Jurkat, Clone E6-1 (cell line): Measurements from ENCODE around the gene RAI1.

Source experiments
- DNase-seq: peaks from one replicate; pipeline ENCODE4 v3.0.0-alpha.2; 2011; ENCODE audit warnings: low read depth, low spot score
- H3K4me3 ChIP-seq: 2 replicates; pipeline ENCODE4 v1.5.1; 2011; ENCODE audit warnings: mild to moderate bottlenecking, low read length, control low read depth, moderate library complexity

RAI1 gene

DNA sequence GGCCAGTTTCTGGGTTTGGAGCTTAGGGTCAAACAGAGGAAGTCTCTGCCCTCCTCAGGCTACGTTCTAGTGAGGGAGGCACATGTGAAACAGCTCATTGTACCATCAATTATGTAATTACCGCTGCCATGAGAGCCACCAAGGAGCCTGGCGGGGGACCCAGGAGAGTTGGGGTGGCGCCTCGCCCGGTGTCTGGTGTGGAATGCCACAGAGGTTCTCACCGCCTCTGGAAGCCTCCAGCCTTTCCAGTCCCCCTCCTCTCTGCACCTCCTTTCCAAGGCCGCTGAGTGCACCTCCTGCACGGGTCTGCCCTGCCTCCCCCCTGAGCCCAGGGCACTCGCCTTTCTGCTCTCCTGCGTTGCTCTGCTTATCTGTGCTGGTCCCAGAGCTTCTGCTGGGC lies 104.1 kb downstream of the RAI1 start:
- DNase-seq, result no peak

DNA sequence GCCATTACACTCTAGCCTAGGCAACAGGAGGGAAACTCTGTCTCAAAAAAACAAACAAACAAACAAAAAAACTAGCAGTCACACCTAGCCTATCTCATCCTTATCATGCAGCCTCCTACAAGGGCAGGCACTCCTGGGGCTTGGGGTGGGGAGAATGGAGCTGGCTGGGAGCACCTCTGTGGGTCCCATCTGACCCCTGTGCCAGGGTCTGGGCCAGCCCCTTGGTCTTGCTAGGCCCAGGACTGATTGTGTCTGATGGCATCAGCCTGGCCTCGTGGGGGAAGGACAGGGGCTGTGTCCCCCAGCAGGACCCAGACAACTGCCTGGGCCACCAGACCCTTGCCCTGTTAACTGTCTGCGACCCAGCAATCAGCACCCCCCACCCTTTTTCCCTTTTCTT lies 105.7 kb downstream of the RAI1 start:
- no peak for DNase-seq

More for the DNA sequence above, 104.1 kb downstream of the RAI1 start:
- H3K4me3 ChIP-seq, result no peak overlapping the region

DNA sequence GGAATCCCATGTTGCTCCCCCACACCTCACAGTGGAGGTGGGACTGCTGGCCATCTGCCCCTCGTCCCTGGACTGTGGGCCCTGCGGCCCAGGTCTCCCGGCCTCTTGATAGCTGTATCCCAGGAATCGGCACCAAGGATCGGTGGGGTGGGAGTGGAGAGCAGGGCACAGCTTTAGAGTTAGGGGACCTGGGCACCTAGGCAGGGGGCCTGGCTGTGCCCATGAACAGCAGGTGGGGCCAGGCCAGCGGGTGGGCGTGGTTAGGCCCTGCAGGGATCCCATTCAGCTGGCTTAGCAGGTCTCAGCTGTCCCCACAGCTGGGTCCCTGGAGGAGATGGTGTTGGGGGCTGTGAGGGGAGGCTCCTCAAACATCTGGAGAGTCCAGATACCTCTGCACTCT lies 106.3 kb downstream of the RAI1 start:
- H3K4me3 ChIP-seq, result no peak overlapping the region
- DNase-seq, result no peak

More for the DNA sequence above, 105.7 kb downstream of the RAI1 start:
- no peak overlapping the region for H3K4me3 ChIP-seq

DNA sequence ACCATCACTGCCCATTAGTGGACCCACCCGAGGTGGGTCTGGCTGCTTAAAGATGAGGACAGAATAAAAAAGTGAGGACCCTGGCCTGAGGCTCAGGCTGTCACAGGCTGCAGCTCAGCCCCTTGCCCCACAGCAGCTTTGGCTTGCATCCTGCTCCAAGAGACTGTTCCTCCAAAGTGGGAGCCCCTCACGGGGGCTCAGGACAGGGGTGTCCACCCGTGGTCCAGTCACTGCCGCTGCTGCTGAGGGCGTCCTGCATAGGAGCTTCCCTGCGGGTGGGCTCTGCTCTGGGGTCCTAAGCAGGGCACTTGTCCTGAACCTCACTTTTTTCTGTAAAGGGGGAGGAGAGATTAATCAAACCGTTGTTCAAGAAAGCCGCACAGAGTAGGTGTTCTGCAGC lies 107.7 kb downstream of the RAI1 start:
- no peak for DNase-seq
- no peak overlapping the region for H3K4me3 ChIP-seq

DNA sequence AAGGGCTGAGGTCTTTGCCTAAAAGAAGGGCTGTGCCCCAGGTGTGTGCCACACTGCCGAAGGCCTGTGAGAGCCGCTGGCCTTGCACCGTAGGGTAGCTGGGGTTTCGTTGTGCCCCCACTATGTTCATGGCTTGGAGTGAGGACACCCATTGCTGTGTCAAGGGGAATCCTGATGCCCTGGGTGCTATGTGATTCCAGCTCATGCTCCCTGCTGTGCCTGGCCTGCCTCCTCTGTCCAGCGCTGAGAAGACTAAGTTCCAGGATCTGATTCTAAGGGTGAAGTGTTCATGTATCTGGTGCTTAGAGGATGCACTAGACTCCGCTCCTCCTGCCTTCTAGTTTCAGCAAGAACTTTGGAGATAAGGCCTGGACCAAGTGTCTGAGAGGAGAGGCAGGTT lies 108.2 kb downstream of the RAI1 start:
- H3K4me3 ChIP-seq, result no peak overlapping the region
- DNase-seq, result no peak

DNA sequence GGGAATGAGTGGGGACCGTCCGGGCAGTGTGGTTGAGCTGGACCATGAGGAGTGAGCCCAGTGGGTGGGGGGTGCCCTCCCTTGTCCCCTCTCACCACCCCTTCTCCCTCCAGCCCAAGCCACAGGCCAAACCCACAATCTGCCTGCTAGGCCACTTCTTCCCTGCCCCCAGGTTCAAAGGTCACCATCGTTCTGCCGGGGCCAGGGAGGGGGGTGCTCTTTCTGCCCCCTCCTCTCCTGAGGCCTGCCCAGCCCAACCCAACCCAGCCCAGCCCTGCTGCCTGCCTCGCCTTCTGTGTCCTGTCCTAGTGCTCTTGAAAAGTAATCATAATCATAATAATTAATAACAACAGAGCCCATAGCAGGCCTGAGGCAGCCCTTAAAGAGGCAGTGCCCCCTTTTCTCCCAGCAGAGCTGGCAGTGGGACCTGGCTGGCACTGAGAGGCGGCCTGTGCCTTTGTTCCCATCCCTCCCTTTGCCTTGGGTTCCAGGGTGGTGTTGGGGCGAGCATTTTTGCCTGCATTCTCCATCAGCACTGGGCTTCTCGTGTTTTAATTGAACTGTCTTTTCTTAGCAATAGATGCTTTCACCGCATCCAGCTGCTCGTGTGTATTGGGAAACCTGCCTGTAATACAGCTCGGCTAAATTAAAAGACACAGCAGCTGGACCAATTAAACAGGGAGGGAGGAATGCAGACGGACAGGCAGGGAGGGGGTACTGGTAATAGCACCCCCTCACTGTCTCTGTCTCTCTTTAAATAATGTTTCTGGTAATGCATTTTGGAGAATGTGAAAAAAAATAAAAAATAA lies 108.8 kb downstream of the RAI1 start:
- no peak overlapping the region for H3K4me3 ChIP-seq
- DNase-seq, result no peak

DNA sequence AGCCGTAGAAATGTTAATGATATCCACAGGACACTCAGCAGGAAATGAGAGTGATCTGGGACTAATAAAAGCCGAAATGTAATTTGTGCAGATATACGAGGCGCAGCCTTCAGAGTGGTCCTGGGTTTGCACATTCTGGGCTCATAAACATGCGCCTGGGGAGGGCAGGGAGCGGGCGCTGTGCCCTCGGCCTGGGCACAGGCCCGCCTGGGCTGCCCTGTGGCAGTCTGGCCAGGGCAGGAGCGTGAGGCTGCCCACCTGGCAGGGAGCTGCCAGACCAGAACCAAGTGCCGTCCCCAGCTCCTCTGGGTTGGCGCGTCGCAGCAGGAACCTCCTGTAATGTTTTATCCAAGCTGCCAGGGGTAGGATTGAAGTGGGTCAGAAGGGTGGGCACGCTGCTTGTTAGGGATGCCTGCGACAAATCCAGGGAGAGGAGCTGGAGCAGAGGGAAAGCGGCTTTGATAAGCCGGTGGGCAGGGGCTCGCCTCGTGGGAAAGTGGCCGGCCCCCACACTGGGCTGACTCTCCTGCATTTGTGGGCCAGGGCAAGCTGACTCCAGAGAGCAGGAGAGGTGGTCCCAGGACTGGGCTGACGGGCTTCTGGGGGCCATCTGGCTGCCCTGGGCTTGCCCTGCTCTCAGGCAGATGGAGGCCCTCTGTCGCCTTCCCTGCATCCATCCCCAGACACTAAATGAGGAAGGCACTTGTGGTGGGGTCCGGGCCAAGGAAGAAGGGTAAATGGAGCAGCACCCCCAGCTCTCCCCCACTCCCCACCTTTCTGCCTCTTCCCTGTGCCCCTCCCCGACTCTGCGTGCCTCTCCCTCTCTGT lies 109.6 kb downstream of the RAI1 start:
- H3K4me3 ChIP-seq, result no peak overlapping the region
- DNase-seq, result no peak

DNA sequence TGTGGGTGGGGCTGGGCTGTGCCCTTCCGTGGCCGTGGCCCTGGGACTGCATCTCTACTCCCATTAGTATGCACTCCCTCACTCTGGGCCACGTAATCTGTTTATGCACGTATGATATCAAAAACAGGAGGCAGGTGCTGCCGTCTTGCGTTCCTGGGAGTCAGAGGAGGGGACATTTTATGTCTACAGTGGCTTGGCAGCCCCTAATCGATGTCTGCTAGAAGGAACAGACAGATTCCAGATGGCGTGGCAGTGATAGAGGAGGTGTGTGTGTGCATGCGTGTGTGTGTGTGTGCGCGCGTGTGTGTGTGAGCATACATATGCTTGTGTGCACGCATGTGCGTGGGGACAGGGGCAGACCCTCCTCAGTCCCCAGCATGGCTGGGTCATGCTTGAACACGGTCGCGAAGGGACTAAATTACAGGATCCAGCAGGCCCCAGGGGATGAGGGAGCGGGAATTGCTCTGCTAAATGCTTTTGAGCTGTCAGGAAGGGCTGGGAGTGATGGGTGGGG lies 110.8 kb downstream of the RAI1 start:
- no peak for DNase-seq
- no peak overlapping the region for H3K4me3 ChIP-seq

DNA sequence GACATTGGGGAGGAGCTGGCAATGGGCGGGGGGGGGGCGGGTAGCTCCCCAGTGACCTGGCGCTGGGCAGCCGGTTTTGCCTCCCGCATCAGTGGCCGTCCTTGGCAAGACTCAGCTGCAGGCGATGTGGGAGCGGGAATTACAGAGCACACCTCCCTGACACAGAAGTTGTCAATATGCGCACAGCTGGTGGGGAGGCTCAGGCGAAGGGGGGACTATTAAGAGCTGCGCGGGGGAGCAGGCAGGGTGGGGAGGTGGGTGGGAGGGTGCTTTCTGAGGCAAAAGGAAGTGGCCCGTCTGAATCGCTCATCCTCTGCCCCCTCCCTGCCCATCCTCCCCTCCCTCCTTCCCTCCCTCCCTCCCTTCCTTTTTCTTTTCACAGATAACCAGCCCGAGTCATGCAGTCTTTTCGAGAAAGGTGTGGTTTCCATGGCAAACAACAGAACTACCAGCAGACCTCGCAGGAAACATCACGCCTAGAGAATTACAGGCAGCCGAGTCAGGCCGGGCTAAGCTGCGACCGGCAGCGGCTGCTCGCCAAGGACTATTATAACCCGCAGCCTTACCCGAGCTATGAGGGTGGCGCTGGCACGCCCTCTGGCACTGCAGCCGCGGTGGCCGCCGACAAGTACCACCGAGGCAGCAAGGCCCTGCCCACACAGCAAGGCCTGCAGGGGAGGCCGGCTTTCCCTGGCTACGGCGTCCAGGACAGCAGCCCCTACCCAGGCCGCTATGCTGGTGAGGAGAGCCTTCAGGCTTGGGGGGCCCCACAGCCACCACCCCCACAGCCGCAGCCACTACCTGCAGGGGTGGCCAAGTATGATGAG lies 111.5 kb downstream of the RAI1 start:
- DNase-seq, result peak; percentile 80
- H3K4me3 ChIP-seq, result no peak overlapping the region

DNA sequence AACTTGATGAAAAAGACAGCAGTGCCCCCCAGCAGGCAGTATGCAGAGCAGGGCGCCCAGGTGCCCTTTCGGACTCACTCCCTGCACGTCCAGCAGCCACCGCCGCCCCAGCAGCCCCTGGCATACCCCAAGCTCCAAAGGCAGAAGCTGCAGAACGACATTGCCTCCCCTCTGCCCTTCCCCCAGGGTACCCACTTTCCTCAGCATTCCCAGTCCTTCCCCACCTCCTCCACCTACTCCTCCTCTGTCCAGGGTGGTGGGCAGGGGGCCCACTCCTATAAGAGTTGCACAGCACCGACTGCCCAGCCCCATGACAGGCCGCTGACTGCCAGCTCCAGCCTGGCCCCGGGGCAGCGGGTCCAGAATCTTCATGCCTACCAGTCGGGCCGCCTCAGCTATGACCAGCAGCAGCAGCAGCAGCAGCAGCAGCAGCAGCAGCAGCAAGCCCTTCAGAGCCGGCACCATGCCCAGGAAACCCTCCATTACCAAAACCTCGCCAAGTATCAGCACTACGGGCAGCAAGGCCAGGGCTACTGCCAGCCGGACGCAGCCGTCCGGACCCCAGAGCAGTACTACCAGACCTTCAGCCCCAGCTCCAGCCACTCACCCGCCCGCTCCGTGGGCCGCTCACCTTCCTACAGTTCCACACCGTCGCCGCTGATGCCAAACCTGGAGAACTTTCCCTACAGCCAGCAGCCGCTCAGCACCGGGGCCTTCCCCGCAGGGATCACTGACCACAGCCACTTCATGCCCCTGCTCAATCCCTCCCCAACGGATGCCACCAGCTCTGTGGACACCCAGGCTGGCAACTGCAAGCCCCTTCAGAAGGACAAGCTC lies 112.3 kb downstream of the RAI1 start:
- H3K4me3 ChIP-seq, result no peak overlapping the region
- no peak for DNase-seq

DNA sequence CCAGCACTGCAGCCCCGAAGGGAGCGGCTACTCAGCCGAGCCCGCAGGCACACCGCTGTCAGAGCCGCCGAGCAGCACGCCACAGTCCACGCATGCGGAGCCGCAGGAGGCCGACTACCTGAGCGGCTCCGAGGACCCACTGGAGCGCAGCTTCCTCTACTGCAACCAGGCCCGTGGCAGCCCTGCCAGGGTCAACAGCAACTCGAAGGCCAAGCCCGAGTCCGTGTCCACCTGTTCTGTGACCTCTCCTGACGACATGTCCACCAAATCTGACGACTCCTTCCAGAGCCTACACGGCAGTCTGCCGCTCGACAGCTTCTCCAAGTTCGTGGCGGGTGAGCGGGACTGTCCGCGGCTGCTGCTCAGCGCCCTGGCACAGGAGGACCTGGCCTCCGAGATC lies 113.1 kb downstream of the RAI1 start:
- no peak overlapping the region for H3K4me3 ChIP-seq
- DNase-seq, result no peak

DNA sequence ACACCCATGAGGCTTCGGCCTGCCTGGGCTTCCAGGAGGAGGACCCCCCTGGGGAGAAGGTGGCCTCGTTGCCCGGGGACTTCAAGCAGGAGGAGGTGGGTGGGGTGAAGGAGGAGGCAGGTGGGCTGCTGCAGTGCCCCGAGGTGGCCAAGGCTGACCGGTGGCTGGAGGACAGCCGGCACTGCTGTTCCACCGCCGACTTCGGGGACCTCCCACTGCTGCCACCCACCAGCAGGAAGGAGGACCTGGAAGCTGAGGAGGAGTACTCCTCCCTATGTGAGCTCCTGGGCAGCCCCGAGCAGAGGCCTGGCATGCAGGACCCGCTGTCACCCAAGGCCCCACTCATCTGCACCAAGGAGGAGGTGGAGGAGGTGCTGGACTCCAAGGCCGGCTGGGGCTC lies 114.0 kb downstream of the RAI1 start:
- H3K4me3 ChIP-seq, result no peak overlapping the region
- no peak for DNase-seq

DNA sequence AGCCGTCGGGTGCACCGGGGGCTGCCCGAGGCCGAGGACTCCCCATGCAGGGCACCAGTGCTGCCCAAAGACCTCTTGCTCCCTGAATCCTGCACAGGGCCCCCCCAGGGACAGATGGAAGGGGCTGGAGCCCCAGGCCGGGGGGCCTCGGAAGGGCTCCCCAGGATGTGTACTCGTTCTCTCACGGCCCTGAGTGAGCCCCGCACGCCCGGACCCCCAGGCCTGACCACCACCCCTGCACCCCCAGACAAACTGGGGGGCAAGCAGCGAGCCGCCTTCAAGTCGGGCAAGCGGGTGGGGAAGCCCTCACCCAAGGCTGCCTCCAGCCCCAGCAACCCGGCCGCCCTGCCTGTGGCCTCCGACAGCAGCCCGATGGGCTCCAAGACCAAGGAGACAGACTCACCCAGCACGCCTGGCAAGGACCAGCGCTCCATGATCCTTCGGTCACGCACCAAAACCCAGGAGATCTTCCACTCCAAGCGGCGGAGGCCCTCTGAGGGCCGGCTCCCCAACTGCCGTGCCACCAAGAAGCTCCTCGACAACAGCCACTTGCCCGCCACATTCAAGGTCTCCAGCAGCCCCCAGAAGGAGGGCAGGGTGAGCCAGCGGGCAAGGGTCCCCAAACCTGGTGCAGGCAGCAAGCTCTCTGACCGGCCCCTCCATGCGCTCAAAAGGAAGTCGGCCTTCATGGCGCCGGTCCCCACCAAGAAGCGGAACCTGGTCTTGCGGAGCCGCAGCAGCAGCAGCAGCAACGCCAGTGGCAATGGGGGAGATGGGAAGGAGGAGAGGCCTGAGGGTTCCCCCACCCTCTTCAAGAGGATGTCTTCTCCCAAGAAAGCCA lies 114.9 kb downstream of the RAI1 start:
- H3K4me3 ChIP-seq, result no peak overlapping the region
- no peak for DNase-seq

DNA sequence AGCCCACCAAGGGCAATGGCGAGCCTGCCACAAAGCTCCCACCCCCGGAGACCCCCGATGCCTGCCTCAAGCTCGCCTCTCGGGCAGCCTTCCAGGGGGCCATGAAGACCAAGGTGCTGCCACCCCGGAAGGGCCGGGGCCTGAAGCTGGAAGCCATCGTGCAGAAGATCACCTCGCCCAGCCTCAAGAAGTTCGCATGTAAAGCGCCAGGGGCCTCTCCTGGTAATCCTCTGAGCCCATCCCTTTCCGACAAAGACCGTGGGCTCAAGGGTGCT lies 115.5 kb downstream of the RAI1 start:
- H3K4me3 ChIP-seq, result no peak overlapping the region
- no peak for DNase-seq

DNA sequence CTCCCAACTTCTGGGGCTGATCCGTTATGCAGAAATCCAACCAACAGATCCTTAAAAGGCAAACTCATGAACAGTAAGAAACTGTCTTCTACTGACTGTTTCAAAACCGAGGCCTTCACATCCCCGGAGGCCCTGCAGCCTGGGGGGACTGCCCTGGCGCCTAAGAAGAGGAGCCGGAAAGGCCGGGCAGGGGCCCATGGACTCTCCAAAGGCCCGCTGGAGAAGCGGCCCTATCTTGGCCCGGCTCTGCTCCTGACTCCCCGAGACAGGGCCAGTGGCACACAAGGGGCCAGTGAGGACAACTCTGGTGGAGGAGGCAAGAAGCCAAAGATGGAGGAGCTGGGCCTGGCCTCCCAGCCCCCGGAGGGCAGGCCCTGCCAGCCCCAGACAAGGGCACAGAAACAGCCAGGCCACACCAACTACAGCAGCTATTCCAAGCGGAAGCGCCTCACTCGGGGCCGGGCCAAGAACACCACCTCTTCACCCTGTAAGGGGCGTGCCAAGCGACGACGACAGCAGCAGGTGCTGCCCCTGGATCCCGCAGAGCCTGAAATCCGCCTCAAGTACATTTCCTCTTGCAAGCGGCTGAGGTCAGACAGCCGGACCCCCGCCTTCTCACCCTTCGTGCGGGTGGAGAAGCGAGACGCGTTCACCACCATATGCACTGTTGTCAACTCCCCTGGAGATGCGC lies 116.0 kb downstream of the RAI1 start:
- no peak for DNase-seq

DNA sequence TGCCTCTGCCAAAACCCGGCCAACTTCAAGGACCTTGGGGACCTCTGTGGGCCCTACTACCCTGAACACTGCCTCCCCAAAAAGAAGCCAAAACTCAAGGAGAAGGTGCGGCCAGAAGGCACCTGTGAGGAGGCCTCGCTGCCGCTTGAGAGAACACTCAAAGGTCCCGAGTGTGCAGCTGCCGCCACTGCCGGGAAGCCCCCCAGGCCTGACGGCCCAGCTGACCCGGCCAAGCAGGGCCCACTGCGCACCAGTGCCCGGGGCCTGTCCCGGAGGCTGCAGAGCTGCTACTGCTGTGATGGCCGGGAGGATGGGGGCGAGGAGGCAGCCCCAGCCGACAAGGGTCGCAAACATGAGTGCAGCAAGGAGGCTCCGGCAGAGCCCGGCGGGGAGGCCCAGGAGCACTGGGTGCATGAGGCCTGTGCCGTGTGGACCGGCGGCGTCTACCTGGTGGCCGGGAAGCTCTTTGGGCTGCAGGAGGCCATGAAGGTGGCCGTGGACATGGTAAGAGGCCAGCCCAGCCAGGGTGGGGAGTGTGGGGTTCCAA lies 116.8 kb downstream of the RAI1 start:
- no peak overlapping the region for H3K4me3 ChIP-seq
- no peak for DNase-seq

More for the DNA sequence above, 116.0 kb downstream of the RAI1 start:
- no peak overlapping the region for H3K4me3 ChIP-seq

DNA sequence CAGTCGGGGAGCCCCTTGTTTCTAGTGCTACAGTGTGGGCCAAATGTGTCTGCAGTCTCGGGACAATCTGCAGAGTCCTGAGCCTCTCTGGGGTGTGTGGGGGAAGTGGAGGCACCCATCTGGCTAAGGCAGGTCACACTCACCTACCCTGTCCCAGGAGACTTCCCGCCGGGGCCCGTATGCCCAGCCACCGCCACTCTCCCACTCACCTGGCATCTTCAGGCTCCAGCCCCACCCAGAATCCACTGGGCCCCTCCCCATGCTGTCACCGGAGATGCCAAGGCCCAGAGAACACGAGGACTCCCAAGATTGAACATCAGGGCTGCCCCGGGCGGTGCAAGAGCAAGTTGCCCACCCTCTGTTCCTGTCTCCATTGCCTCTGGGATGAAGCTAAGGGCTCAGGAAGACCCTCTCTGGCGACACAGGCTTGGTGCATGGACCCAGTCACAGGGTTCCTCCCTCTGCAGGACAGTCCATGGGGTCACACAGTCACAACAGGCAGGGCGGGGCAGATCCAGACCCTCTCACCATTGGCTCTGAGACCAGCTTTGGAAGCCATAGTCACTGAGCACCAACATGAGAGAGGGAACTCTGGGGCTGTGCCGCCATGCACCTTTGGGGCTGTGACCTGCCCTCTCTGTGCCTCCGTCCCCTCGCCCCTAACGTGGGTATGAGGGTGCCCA lies 117.5 kb downstream of the RAI1 start:
- H3K4me3 ChIP-seq, result no peak overlapping the region
- DNase-seq, result no peak
